Caki2 (cell line): ENCODE measurements around the gene SIGLEC1. TPM values are rescaled to one million over a fixed set of nuclear protein-coding genes. Genes with fewer than 3 reads are reported as not detected.
A peak's percentile ranks its signal among the peaks of the same experiment; 100 is the strongest.

Source experiments
- DNase-seq: peaks from one replicate; pipeline ENCODE4 v3.0.0-alpha.2; 2015; ENCODE audit warnings: low read depth
- in situ Hi-C: cut with HindIII; loops from 2 replicates; pipeline ENCODE4 v1.10.0; 2016; ENCODE audit warnings: low sequenced_read_pairs, low pct_unique_long_range_greater_than_20kb, mixed read lengths
- total RNA-seq: library from RNA; depleted of rRNA; stranded (reverse); fragments of >200 nt; shearing (Covaris generic); gene quantifications from 2 replicates; pipeline ENCODE4 v1.2.3, GENCODE V29; 2014; ENCODE audit warnings: low replicate concordance; rRNA removed

The SIGLEC1 gene
- total RNA-seq, 1 experiment from 2014 or later = not detected

DNA sequence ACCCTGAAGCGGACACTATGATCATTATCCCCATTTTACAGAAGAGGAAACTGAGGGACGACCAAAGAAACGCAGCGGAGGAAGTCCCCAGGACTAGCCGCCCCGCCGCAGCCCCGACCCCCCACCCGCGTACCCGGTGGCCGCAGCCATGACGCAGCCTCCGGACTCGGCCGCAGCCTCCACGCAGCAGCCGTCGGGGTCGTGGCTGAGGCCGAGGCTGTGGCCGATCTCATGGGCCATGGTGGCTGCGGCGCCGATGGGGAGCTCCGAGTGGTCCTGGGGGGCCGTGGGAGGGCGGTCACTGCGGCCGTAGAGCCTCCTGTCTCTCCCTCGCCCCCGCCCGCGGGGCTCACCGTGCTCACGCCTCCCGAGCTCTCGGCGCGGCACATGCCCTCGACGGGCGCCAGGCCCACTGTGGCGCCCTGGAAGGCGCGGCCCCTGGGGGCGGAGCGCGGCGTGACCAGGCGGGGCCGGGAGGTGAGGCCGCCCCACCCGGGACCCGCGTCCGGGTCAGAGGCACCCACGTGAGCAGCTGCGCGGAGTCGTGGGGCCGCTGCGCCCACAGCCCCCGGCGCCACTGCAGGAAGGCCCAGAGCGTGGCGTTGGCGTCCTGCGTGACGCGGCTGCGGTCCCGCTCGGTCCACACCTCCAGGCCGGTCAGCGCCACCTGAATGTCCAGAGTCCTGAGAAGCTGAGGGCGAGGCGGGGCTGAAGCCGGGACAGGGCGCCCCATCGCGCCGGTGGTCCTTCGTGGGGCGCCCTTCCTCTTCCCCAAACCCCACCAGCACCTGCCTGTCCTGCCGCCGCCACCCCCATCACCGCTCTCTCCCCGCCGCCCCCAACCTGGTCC lies 39.0 kb downstream of the SIGLEC1 start:
- no peak for DNase-seq
- in situ Hi-C loops = no loop called here

DNA sequence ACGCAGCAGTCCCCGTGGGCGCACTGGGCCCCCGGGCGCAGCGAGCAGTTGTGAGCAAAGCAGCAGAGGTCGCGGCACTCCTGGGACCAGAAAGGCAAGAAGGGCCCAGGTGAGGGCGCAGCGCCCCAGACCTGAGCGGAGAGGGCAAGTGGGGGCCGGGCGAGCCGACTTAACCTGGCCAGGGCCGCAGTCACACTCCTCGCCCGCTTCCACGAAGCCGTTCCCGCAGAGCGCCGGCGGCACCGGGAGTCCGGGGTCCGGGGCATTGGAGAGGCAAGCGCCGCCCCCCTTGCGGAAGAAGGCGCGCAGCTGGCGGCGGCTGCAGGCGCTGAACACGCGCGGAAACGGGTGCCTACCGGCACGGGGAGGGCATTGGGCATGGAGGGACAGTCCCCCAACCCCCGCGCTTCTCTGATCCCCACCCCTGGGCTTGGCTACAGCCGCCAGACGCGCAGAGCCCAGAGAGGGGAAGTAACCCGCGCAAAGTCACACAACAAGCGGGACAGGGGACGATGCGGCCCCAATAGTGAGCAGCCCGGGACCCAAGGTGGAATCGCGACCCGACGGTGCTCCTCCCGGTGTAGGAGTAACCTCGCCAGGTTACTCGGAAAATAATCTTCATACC lies 39.7 kb downstream of the SIGLEC1 start:
- no peak for DNase-seq
- in situ Hi-C loops = no loop called here

GRCh38 chr20:3671986-3672546 lies 40.3 kb downstream of the SIGLEC1 start:
- DNase-seq = no peak
- in situ Hi-C loops = no loop called here

GRCh38 chr20:3670945-3671344 lies 41.5 kb downstream of the SIGLEC1 start:
- no peak for DNase-seq
- in situ Hi-C loops = no loop called here

DNA sequence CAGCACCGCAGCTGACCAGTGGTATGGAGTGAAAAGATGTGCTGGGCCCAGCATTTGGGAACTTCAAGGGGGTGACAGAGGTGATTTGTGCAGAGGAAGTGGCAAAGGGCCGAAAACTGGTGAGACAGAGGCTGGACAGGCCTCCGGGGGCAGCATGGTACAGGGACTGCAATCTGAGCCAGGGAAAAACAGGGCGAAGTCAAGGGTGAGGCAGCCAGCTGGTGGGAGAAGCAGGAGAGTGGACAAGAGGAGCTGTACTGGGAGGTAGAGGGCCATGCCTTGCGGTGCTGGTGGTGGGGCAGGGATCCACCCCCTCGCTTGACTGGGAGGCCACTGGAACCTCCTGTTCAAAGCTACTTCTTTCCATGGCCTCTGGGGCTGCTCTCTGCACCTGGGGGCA lies 41.9 kb downstream of the SIGLEC1 start:
- peak; percentile 14 for DNase-seq
- in situ Hi-C loops = no loop called here

DNA sequence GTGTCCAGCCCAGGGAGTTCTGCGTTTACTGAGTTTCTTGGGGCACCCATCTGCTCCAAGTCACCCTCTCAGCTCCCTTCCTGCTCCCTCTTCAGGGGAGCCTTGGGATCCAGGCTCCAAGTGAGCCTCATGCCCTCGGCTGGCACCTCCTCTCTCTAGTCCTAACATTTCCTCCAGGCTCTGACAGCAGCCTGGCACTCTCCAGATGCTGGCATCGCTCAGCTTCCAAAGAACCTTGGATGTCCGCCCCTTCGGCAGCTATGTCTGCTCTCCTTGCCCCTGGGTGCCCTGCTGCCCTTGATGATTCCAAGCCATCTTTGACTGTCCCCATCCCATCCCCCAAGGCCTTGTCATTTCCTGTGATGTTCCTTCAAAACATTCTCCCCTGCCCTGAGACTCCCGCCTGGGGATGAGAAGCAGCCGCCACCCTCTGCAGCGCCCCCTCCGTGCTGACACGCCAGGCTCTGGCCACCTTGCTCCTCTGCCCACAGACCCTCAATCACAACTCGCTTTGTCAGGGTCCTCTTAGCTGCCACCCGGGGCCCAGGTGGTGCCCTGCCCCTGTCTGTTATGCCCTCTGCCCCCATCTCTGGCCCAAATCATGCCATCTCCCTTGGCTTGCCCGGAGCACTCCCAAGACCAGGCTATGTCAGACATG lies 42.6 kb downstream of the SIGLEC1 start:
- no peak for DNase-seq
- in situ Hi-C loops = no loop called here

GRCh38 chr20:3667434-3668037 lies 44.9 kb downstream of the SIGLEC1 start:
- no peak for DNase-seq
- in situ Hi-C loops = no loop called here

GRCh38 chr20:3663858-3664257 lies 48.5 kb downstream of the SIGLEC1 start:
- DNase-seq = no peak
- in situ Hi-C loops = no loop called here

DNA sequence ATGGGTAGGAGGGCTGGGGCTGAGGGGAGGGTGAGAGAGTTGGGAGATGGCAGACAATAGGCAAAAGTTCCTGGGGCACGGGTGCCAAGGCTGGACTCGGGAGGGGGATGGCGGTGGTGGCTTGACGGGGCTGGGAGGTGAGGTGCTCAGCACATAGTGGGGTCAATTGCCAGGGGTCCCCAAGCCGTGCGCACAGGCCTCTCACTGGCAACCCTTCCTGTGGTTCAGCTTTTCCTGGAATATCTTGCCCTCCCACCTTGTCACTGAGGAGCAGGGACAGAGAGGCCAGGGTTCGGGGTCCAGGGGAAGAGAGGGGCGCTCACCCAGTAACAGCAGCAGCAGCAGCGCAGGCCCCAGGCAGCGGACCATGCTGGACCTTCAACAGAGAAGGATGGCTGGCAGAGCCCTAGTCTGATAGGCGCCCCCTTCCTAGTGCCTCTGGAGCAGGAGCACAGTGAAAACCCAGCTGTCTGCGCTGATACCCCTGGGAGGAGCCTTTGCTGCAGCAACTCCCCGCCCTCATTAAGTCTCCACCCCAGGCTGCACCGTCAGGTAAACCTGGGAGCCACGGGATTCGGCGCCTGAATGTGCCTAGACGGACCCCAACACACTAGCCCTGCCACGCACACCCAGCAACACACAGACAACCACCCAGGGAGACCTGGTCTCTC lies 49.2 kb downstream of the SIGLEC1 start, which contains the start of gene GFRA4:
Gene GFRA4 (minus strand): TSS at position 369 of the 671 bp plus-strand sequence. CDS start 0 bp downstream, at position 369.
- in situ Hi-C loops = no loop called here
- no peak for DNase-seq

Other genes with a start within 250 kb of the SIGLEC1 start
- gene ATRN, start 241.6 kb downstream of the SIGLEC1 start, total RNA-seq = 9.0 and 15.3 TPM in 2 replicates
- gene GFRA4, start 49.2 kb downstream of the SIGLEC1 start, total RNA-seq = not detected in 2 replicates
- not detected in 2 replicates for gene ADAM33, start 30.6 kb downstream of the SIGLEC1 start, total RNA-seq
- not detected in 2 replicates for gene HSPA12B, start 20.1 kb upstream of the SIGLEC1 start, total RNA-seq
- gene ADISSP, start 55.2 kb upstream of the SIGLEC1 start, total RNA-seq = 70.6 and 73.8 TPM in 2 replicates
- gene SPEF1, start 68.8 kb upstream of the SIGLEC1 start, total RNA-seq = 0.54 and 3.5 TPM in 2 replicates
- 101 and 105 TPM in 2 replicates for gene CENPB, start 74.1 kb upstream of the SIGLEC1 start, total RNA-seq
- 33.0 and 34.1 TPM in 2 replicates for gene CDC25B, start 83.7 kb upstream of the SIGLEC1 start, total RNA-seq
- gene AP5S1, start 107.9 kb upstream of the SIGLEC1 start, total RNA-seq = 18.4 and 31.0 TPM in 2 replicates
- 10.0 and 12.1 TPM in 2 replicates for gene MAVS, start 134.2 kb upstream of the SIGLEC1 start, total RNA-seq
- gene PANK2, start 176.8 kb upstream of the SIGLEC1 start, total RNA-seq = 48.8 TPM in 2 replicates